ENCODE results near the gene ANKRD10.

ANKRD10 gene

GRCh38 chr13:110914331-110915056 lies 375 bp downstream of the ANKRD10 start:
- peak; percentile 55 for DNase-seq

DNA sequence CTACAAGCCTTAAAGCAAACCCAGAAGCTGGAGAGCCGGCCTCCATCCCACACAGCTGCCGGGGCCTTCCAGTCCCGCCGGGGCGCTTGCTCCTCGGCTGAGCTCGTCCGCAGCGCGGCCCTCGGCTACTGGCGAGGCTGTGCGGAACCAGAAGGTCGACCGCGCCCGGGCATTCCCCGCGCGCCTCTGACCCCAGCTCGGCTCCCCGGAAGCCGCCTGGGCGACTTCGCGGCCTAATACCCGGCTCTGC lies 863 bp downstream of the ANKRD10 start:
- no peak for DNase-seq

DNA sequence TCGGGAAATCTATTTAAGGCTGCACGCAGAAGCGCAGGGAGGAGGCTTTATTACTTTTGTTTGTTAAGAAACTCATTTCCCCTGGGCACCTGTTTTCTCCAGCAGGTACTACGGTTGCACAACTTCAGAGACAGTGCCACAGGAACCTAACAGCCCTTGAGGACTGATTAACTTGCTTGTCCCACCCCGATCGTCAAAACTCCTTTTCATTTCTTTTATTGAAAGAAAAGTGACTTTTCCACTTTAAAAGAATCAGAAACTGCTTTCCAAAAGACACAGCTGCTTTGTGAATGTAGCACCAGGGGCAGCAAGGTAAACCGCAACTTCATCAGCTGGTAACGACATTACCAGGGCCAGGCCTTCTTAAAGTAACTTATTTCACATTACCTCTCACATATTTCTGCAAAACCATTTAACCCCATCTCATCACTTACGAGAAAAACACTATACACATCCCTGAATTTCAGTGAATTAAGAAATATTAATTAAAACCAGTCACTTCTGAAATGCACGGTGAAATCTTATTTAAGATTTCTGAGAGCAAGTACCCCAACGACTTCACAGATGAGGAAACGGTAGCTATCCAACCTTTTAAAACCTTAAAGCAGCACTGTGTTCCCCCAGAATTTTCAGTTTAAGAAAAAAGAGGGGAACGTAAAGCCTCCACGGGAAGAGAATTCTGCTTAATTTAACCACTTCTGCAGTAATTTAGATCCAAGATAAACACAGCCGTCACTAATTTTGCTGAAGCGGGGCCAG lies 1.4 kb downstream of the ANKRD10 start:
- no peak for DNase-seq

DNA sequence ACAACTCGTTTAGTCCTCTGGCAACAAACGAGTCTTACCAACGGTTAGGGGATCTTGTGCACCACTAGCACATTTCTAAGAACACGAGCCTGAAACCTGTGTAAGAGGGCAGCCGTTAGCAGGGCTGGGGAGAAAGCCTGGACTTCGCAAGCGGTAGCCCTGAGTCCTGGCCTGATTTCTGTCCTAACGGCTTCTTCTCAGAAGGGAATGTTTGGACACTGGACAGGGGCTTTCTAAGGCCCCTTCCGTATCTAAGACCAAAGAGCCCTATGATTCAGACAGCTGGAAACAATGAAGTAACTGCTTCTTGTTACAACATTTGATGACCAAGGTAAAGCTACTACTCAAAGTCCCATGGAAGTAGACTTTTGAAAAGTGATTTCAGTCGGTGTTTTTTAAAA lies 2.2 kb downstream of the ANKRD10 start:
- no peak for DNase-seq

GRCh38 chr13:110911880-110912279 lies 3.0 kb downstream of the ANKRD10 start:
- no peak for DNase-seq

- DNase-seq = no peak
These were observed 4.6 kb downstream of the ANKRD10 start for GRCh38 chr13:110910013-110910890.

DNA sequence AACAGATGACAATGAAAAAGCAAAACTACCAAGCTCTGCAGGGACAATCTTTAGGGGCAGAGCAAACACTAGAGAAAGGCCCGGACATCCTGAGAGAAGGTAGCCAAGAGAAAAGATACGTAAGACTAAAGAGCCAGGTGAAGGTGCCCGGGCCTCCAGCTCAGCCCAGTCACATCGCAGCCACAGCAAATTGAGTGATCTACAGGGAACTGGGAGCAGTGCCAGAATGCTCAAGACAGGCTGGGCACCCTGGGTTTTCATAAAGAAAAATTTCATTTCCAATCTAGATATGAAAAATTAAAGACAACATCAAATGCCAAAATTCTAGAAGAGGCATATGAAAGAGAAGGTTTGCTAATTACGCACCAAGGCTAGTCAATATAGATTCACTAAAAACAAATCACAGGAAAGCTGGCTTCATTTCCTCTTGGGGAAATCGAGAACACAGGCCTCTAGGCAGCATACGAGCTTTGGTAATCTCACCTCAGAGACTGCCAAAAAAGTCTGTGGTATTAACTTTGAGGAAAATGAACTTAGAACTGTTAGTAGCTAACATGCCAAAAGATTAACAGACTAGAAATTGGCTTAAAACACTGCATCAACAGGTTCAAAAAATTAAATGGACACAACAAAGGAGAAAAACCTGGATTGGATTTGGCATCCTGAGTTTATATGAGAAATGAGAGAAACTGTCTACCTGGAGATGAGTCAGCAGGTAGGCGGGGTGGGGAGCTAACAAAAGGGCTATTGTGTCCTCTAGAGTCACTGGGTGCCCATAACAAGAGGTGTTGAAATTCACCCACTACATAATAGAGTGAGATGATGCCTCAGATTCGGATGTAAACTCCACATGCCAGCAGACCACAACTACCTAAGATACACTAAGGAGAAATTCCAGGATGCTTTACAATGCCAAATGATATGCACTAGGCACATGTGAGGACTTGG lies 6.6 kb downstream of the ANKRD10 start:
- DNase-seq = no peak

- DNase-seq = no peak
These were observed 7.6 kb downstream of the ANKRD10 start for GRCh38 chr13:110907301-110907700.

DNA sequence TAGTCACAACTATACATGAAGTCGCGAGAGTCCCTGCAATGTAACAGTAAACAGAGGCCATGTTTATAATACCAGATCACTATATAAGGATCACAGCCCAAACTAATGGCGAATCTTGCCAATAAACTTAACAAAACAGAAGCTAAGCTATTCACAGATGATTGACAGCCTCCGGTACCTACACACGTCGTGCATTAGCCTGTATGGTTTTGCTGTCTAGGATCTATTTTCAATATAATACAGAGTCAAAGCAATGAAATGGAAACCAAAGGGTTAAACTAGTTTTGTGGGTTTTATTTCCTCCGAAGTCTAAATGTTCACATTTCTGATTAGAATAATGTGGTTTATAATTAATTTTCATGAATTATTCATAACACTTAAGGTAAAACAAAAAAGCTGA lies 10.1 kb downstream of the ANKRD10 start:
- DNase-seq = no peak

GRCh38 chr13:110902370-110902769 lies 12.5 kb downstream of the ANKRD10 start:
- no peak for DNase-seq

GRCh38 chr13:110897521-110897920 lies 17.3 kb downstream of the ANKRD10 start:
- no peak for DNase-seq

- no peak for DNase-seq
These were observed 17.9 kb downstream of the ANKRD10 start for GRCh38 chr13:110897014-110897413.

DNA sequence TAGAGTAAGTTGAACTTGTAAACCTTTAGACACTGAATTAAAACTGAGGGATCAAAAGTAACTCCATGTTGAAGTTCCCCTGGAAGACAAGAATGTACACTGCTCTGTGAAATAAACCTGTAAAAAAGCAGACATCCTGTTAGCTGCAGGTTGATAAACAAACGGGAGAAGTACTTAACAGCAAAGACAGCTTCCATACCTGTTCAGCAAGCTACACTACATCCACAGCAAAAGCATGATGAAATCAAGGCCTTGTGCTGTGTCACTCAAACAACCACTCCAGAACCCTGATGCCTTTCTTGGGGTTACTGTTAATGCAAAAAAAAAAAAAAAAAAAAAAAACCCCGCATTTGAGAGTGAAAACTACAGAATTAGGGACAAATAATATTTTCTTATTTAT lies 20.8 kb downstream of the ANKRD10 start:
- DNase-seq = no peak

DNA sequence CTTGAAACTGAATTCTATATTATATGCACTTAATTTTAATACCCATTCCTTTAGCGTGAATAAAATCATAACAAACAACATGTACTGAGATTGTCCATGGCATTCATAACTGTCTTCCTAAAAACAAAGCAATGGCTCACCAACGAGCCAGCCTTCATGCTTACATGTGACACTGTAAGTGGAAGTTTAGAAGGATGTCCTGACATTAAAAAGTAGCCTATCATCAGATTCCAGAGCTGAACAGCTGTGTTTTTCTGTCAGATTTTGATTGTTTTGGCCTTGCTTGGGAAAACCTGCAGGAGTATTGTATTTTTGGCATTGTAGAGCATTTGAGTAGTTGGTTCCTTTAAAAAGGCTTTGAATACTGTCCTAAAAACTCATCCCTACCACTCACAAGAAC lies 21.3 kb downstream of the ANKRD10 start:
- DNase-seq = no peak

DNA sequence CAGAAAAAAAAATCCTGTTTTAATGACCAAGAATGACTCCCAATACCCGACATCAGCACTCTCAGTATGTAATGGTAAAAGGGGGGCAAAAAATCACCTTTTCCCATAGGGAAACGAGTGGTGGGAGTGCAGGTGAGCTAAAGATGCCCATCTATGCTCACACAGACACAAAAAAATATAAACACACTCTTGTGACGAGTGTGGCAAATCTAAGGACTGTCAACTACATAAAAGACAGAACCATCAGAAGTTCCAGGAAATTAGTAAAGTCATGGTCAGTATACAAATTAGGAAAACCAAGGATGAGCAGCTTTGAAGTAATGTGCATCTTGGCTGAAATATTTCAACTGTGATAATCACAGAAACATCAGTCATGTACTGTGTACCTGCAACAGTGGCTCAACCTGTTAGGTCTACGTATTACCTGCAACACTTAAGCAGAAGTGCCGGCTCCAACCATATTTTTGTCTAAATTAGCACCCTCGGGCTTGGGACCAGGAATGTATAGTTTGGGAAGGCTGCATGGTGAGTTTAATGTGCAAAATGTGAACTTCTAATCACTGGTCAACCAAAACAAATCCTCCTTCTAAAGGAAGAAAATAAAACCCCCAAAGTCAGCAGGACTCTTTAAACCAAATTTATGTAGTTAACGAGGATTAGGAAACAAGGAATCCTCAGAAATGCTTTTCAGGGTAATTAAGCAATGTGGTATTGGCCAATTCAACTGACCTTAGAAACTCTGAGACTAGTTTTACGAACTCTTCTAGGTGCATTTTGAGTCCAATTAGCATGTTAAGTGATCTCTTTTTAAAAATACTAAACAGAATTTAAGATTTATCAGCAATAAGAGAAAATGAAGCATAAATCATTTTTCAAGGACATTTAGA lies 24.3 kb downstream of the ANKRD10 start:
- DNase-seq = no peak

DNA sequence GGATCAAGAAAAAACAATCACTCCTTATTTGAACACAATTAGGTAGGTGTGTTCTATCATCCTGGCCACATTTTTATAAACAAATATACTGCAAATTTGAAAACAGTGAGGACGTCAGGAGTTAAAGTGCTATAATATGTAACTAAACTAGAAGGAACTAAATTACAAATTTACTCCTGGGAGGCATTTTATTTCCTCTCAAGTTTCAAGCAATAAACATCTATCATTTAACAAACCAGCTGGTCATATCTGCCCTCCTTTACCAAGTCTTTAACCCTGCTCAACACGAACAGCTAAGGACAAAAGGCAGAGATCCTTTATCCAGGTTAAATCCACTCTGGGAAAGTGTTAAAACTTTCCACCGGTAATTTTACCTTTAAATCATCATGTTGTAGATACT lies 26.5 kb downstream of the ANKRD10 start:
- DNase-seq = no peak

DNA sequence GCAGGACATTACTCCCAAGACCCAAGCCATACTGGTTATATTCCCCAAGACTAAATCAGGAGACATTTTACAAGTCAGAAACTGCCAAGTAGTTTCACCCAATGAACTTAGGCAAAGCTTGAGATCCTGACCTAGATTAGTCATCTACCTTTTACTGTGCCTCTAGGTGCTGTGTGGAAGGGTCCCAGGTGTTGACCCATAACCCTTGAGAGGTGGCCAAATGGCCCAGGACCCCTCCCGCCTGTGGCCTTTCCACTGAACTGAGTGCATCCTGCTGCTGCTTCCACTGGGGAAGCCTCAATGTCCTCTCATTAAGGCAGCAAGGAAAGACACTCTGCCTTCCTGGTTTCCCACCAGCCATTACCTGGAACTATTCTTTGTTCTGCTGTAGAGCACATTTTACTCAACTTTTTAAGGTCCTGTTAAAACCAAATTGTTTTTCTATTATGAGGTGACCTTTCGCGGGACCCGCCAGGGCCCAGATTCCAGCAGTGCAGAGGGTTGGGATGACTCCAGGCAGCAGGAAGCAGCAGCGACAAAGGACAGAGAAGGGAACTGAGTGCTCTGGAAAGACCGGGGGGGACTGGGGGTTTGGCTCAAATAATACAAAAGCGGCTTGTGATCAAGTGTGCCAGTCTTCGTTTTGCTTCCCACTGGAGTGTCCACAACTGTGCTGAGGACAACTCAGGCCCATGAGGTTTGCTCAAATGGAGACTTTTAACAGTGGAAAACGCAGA lies 27.1 kb downstream of the ANKRD10 start:
- DNase-seq = no peak

DNA sequence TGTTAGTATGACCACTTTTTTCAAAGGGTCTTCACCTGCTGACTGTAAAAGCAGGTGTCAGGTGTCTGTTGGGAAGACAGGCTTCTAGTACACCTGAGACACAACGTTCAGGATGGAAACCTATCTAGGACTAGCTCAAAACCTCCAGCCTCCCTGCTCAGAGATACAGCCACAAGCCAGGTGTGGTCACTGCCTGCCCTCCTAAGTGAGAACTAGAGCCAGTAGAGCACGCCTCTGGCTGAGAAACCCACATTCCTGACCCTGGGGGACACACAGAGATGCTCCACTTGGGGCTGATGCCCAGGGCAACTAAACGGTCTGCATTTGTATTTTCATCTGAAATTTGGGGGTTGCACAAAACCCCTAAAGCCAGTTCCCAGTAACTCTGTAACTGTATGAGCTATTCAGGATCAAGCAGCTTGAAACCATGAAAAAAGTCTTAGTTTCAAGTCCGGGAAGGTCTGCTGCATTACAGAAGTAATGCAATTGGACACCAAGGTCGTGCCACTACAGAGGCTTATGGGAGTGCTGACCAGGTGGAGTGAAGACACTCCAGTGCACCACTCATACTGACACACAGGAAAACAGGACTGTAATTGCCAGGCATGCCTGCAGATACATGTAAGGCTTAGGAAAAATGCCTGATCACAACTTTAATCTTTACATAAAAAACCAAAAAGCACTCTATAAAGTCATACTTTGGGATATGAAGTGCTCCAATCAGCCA lies 27.8 kb downstream of the ANKRD10 start:
- no peak for DNase-seq

DNA sequence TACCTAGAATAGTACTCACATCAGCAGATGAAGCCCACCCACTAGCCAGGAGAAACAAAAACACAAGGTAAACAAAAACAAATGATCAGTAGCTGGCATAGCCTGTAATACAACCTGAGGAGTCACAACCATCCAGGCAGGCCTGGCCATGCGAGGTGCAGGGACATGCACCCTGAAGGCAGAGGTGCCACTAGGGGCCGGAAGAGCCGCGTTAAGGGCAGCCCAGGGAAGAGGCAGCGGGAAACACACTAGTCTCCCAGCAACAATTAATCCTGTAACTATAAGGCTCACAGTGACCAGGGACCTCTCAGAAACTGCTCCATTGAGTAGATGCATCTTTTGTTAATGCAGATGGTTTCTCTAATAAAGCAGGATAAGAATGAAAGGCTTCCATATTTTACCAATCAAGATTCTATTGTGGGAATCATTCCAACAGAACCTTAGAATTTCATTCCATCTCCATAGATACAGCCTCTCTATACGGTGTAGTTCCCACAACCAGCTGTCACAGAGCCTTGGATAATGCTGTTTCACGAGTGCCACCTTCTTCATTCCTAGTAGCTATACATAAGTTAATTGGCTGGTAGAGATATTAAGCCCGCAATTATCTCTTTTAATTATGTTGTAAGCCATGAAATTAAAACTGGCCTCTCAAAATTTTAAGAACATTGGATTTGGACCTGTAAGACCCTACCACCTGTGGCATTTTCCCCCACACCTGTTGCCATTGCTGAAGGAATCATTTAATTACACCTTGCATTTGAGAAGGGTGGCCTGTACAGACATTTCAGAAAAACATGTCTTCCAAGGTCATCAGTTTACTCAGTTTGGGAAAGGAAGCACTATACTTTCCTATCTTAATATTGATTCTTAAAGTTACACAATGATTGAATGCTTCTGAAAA lies 28.7 kb downstream of the ANKRD10 start:
- no peak for DNase-seq
